Vagina (tissue), 2 donors: ENCODE data around the gene MMP24. TPM values are rescaled to one million over a fixed set of nuclear protein-coding genes. Genes with fewer than 3 reads are reported as not detected.
"Not testable (repeated sequence)": the region's sequence is repeated elsewhere in the genome, so short reads cannot be mapped to it uniquely, and the experiment has no call there.

ENCODE experiments used
- DNase-seq, 2 donors: peaks; one replicate each; pipeline ENCODE4 v3.0.0-alpha.2; 2017; ENCODE audit errors: extremely low spot score in 2 of 2
- H3K27ac ChIP-seq: fragments of 200-600 bp; sonication (generic); one replicate; pipeline ENCODE4 v1.5.1; 2019
- H3K27me3 ChIP-seq: fragments of 200-600 bp; sonication (generic); one replicate; pipeline ENCODE4 v1.5.1; 2019
- H3K36me3 ChIP-seq, 2 donors: fragments of 200-600 bp; sonication (generic); one replicate each; pipeline ENCODE4 v1.5.1; 2017 to 2019
- H3K4me1 ChIP-seq: fragments of 200-600 bp; sonication (generic); one replicate; pipeline ENCODE4 v1.5.1; 2019
- H3K4me3 ChIP-seq, 2 donors: fragments of 200-600 bp; sonication (generic); 1 replicate in 1 of 2; 2 replicates in 1 of 2; pipeline ENCODE4 v1.5.1; 2016 to 2019
- H3K9me3 ChIP-seq: fragments of 200-600 bp; sonication (generic); one replicate; pipeline ENCODE4 v1.5.1; 2019
- POLR2A ChIP-seq, 2 donors: fragments of 450-650 bp; IDR thresholded peaks; one replicate each; pipeline ENCODE4 v1.6.1; 2017; ENCODE audit warnings: antibody characterized with exemption in 2 of 2, mild to moderate bottlenecking in 2 of 2, moderate library complexity in 2 of 2
- POLR2AphosphoS5 ChIP-seq, 2 donors: sonication (generic); formaldehyde crosslinking; IDR thresholded peaks; one replicate each; pipeline ENCODE4 v1.9.0; 2017; ENCODE audit warnings: antibody characterized with exemption in 2 of 2, mild to moderate bottlenecking in 2 of 2, low read depth in 1 of 2; ENCODE audit not compliant: insufficient read depth in 1 of 2
- intact Hi-C: fragments of 100-400 bp; cut with DNase I; formaldehyde crosslinking; loops from one replicate; pipeline ENCODE4 v1.15.1; 2023
- total RNA-seq: library from RNA; depleted of rRNA; stranded (reverse); fragments of >200 nt; gene quantifications from one replicate; pipeline ENCODE4 v1.2.3, GENCODE V29; 2016
- TF ChIP-seq, protein P1 (sequence below), 3 experiments: fragments of 450-650 bp in 2 of 3; fragments of 200-600 bp in 1 of 3; sonication (generic) in 1 of 3; IDR thresholded peaks; one replicate each; pipeline ENCODE4 v1.5.1; 2017 to 2019; ENCODE audit warnings: antibody characterized with exemption in 3 of 3, mild to moderate bottlenecking in 2 of 3, moderate library complexity in 2 of 3

MMP24 gene
- 0.98 TPM for total RNA-seq

DNA sequence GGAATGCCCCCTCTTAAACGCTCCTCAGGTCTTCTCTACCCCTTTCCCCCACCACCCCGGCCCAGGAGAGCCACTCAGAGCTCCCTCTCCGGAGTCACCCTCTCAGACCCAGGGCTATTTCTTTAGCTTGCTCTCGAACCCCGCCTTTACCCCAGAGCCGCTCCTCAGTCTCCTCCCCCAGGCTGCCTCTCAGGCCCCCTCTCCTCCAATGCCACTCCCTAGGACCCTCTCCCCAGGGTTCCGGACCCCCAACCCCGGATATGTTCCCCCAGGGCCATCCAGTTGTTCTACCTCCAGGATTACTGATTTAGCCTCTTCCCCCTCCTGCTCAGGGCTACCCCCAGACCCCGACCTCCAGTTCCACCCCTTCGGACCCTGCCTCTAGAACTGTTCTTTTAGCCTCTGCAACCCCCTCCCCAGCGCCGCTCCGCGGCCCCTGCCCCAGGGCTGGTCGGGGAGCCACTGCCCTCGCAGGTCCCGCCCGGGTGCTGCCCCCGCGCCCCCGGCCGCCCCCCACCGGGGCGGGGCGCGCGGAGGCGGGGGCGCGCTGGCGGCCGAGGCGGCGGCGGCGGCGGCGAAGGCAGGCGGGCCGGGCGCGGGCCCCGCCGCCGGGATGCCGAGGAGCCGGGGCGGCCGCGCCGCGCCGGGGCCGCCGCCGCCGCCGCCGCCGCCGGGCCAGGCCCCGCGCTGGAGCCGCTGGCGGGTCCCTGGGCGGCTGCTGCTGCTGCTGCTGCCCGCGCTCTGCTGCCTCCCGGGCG is at the start of gene MMP24:
MMP24 (plus strand) TSS at position 565 of the 758 bp plus-strand sequence; CDS start at position 614, 49 bp downstream.
- Histone ChIP-seq H3K36me3 (no peaks in the 10 kb centered on the region), H3K27ac (no peak within 1 kb of the TSS), H3K27me3 (no peaks in the 10 kb centered on the region), H3K9me3 (no peaks in the 10 kb centered on the region), H3K4me1 (peaks cover 8% of the 10 kb centered on the region), H3K4me3 (peak within 1 kb of the TSS; percentile 9 to 29)
- no peak for DNase-seq
- TF ChIP-seq, protein P1, sequence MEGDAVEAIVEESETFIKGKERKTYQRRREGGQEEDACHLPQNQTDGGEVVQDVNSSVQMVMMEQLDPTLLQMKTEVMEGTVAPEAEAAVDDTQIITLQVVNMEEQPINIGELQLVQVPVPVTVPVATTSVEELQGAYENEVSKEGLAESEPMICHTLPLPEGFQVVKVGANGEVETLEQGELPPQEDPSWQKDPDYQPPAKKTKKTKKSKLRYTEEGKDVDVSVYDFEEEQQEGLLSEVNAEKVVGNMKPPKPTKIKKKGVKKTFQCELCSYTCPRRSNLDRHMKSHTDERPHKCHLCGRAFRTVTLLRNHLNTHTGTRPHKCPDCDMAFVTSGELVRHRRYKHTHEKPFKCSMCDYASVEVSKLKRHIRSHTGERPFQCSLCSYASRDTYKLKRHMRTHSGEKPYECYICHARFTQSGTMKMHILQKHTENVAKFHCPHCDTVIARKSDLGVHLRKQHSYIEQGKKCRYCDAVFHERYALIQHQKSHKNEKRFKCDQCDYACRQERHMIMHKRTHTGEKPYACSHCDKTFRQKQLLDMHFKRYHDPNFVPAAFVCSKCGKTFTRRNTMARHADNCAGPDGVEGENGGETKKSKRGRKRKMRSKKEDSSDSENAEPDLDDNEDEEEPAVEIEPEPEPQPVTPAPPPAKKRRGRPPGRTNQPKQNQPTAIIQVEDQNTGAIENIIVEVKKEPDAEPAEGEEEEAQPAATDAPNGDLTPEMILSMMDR (IDR thresholded peaks at IDR 0.05): no peak
- TF ChIP-seq POLR2AphosphoS5 (IDR thresholded peaks at IDR 0.05; ENCODE audit: insufficient read depth in 1 of 2, low read depth in 1 of 2): no peak
- TF ChIP-seq POLR2A (IDR thresholded peaks at IDR 0.05): no peak
- intact Hi-C loops: no loop called here

DNA sequence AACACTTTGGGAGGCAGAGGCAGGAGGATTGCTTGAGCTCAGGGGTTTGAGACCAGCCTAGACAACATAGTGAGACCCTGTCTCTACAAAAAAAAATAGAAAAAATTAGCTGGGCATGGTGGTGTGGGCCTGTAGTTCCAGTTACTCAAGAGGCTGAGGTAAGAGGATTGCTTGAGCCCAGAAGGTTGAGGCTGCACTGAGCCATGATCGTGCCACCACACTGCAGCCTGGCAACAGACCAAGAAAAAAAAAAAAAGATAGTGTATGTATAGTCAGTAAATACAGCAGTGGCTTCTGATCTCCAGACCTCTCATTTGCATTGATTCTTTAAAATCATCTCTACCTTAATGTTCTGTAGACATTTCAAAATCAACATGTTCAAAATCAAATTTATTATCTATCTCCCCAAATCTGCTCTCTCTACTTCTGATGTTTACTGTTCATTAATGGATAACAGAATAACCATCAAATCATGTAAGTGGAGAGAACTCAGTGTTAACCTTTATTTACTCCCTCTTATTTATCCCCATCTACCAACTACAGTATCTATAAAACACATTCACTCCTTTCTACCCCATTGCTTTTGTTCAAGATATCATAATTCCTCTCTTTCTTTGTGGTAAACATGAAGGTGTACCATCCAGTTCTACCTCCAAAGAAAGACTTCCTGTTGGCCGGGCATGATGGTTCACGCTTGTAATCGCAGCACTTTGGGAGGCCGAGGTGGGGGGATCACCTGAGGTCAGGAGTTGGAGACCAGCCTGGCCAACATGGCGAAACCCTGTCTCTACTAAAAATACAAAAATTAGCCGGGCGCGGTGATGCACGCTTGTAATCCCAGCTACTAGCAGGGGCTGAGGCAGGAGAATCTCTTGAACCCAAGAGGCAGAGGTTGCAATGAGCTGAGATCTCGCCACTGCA is 46.9 kb upstream of the MMP24 start:
- TF ChIP-seq POLR2AphosphoS5 (IDR thresholded peaks at IDR 0.05; ENCODE audit: insufficient read depth in 1 of 2, low read depth in 1 of 2) (no peak), POLR2A (IDR thresholded peaks at IDR 0.05) (no peak)
- TF ChIP-seq, protein P1 (IDR thresholded peaks at IDR 0.05): no peak
- Histone ChIP-seq H3K4me1 (peaks cover 5% of the 10 kb centered on the region), H3K36me3 (no peaks in the 10 kb centered on the region), H3K27me3 (no peaks in the 10 kb centered on the region), H3K4me3 (no peak overlapping the region), H3K9me3 (no peaks in the 10 kb centered on the region), H3K27ac (no peak overlapping the region)
- no peak for DNase-seq
- intact Hi-C loops: no loop called here

DNA sequence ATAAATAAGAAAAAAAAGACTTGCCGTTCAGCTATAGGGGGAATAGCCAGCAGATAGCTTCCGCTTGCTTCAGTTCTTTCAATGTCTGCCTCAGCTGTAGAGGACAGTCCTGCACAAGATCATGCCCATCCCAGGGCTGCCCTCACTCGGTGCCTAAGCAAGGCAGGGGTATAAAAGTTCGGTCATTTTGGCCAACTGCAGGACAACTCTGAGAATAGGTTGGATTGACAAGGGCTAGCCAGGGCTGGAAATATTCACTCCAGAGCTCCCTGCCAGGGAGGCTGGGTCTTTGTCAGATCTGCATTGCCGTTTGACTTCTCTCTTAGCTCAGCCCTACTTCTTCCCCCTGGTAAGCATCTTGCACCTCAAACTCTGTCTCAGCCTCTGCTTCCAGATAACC is 46.2 kb upstream of the MMP24 start:
- H3K36me3 ChIP-seq: no peaks in the 10 kb centered on the region
- H3K27ac ChIP-seq: no peak overlapping the region
- no peak for DNase-seq
- no peaks in the 10 kb centered on the region for H3K27me3 ChIP-seq
- intact Hi-C loops: no loop called here
- no peaks in the 10 kb centered on the region for H3K9me3 ChIP-seq
- TF ChIP-seq, protein P1 (IDR thresholded peaks at IDR 0.05): no peak
- no peak for TF ChIP-seq POLR2AphosphoS5 (IDR thresholded peaks at IDR 0.05; ENCODE audit: insufficient read depth in 1 of 2, low read depth in 1 of 2)
- TF ChIP-seq POLR2A (IDR thresholded peaks at IDR 0.05): no peak
- H3K4me1 ChIP-seq: no peaks in the 10 kb centered on the region
- no peak overlapping the region for H3K4me3 ChIP-seq

- Histone ChIP-seq H3K27me3 (no peaks in the 10 kb centered on the region), H3K36me3 (no peaks in the 10 kb centered on the region), H3K27ac (no peak overlapping the region), H3K9me3 (no peaks in the 10 kb centered on the region), H3K4me1 (no peaks in the 10 kb centered on the region), H3K4me3 (no peak overlapping the region)
- DNase-seq: no peak
- intact Hi-C loops: no loop called here
- no peak for TF ChIP-seq POLR2A (IDR thresholded peaks at IDR 0.05)
- no peak for TF ChIP-seq POLR2AphosphoS5 (IDR thresholded peaks at IDR 0.05; ENCODE audit: insufficient read depth in 1 of 2, low read depth in 1 of 2)
- TF ChIP-seq, protein P1 (IDR thresholded peaks at IDR 0.05): no peak
Observed at GRCh38 chr20:35181731-35182130, 44.8 kb upstream of the MMP24 start.

- intact Hi-C loops, H3K36me3 ChIP-seq, H3K9me3 ChIP-seq, H3K27me3 ChIP-seq, DNase-seq, H3K4me3 ChIP-seq, H3K4me1 ChIP-seq, H3K27ac ChIP-seq: not testable (repeated sequence)
Observed at GRCh38 chr20:35186691-35187289, 39.7 kb upstream of the MMP24 start.
